Large intestine (tissue), 3 donors: Measurements from ENCODE around the gene TMEM40. TPM values are rescaled to one million over a fixed set of nuclear protein-coding genes. Genes with fewer than 3 reads are reported as not detected.

Source experiments
- DNase-seq, 2 donors: peaks; one replicate each; pipeline versions ENCODE4 v3.0.0 to v3.0.0-alpha.2; 2013
- H3K27ac ChIP-seq: one replicate; pipeline ENCODE4 v1.5.1; 2013; ENCODE audit warnings: low read length
- H3K27me3 ChIP-seq: 2 replicates; pipeline ENCODE4 v1.6.1; 2013; ENCODE audit warnings: low read length; ENCODE audit not compliant: control insufficient read depth, insufficient read depth
- H3K36me3 ChIP-seq: 2 replicates; pipeline ENCODE4 v1.6.1; 2013; ENCODE audit warnings: low read length; ENCODE audit not compliant: control insufficient read depth, insufficient read depth
- H3K4me1 ChIP-seq: one replicate; pipeline ENCODE4 v1.6.1; 2013; ENCODE audit warnings: low read length; ENCODE audit not compliant: control insufficient read depth, insufficient read depth
- H3K4me3 ChIP-seq: one replicate; pipeline ENCODE4 v1.5.1; 2013; ENCODE audit warnings: low read length
- H3K9me3 ChIP-seq: one replicate; pipeline ENCODE4 v1.6.1; 2013; ENCODE audit warnings: mild to moderate bottlenecking, low read depth, low read length, moderate library complexity; ENCODE audit not compliant: control insufficient read depth
- WGBS: methylation state at CpG from one replicate; pipeline ENCODE4 v1.1.5; 2013; ENCODE audit warnings: low lambda C conversion rate; ENCODE audit not compliant: insufficient coverage; 5-methylcytosine and 5-hydroxymethylcytosine counted together
- polyA plus RNA-seq: library from polyadenylated mRNA; unstranded; fragments of 120-200 nt; gene quantifications from one replicate; pipeline ENCODE4 v1.2.1, GENCODE V29; 2013

The TMEM40 gene
- polyA plus RNA-seq, 1 donor = 0.10 TPM

DNA sequence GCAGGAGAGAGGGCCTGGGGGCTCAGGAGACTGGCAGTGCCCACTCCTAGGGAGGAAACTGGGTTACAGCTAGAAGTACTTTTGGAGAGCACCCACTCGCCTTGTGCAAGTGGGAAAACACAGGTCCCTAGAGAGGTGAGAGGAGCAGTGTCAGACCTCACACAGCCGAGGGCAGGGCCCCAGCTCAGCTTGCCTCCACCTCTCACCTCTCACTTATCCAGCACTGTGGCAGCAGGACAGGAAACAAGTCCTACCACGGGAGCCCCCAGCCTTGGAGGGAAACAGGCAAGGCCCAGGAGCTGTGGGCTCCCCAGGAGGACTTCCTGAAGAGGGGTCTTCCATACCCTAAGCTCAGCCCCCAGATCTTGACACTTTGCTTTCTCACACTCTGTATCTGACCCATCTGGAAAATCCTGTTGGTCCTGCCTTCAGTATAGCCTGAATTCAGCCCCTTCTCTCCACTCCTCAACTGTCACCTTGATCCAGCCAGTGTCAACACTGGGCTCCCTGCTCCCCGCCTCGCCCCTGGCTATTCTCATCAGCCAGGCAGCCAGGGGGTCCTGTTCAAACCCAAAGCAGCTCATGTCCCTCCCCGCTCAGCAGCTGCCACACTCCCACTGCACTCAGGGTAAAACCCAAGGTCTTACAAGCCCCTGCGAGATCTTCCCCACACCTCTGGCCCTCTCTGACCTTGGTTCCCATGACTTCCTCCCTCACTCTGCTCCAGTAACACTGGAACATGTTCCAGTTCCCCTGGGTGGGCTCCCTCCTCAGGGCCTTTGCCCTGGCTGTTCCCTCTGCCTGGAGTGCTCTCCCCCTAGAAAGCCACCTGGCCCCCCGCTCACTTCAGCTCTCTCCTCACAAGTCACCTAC is 870 bp upstream of the TMEM40 start:
- no CpG with 5 or more reads among the region's 8 CpGs for WGBS
- DNase-seq = no peak

DNA sequence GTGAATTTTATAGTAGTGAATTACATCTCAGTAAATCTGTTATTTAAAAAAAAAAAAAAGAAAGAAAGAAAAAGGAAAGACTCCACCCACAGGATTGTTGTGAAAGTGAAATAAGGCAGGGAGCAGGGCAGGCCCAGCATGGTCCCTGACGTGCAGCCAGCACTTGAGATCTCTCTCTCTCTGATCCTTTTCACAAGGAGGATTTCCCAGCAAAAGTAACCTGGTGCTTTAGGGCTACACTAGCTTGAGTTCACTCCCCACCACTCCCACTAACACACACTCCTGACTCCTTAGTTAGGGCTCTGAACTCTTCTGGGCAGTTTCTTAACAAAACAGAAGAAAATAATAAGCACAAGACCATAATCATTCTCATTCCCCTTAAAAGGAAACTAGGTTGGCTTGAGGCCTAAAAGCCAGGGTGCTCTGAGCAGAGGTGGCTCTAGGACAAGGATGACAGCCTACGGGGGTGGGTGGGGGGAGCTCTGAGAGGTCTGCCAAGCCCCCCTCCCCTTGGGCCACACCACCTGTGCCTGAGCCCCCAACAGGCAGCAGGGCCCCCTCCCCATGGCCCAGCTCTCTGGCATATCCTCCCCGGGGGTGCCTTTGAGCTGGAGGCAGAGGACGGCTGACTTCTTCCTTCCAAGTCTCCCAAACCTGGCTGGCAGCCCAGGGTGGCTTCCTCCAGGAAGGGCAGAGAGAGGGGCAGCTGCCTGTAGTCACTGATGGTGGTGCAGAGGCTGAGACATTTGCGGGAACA is 856 bp downstream of the TMEM40 start:
- Histone ChIP-seq H3K27me3 (no peaks in the 10 kb centered on the region), H3K4me3 (no peak overlapping the region), H3K36me3 (no peaks in the 10 kb centered on the region), H3K4me1 (no peaks in the 10 kb centered on the region), H3K27ac (no peak overlapping the region), H3K9me3 (no peaks in the 10 kb centered on the region)
- peak in 1 of 2 donors; percentile 32 for DNase-seq
- no CpG with 5 or more reads among the region's 5 CpGs for WGBS

More for the DNA sequence above, 870 bp upstream of the TMEM40 start:
- no peaks in the 10 kb centered on the region for H3K36me3 ChIP-seq
- H3K4me3 ChIP-seq = no peak overlapping the region
- no peaks in the 10 kb centered on the region for H3K27me3 ChIP-seq
- no peak overlapping the region for H3K27ac ChIP-seq
- H3K4me1 ChIP-seq = no peaks in the 10 kb centered on the region
- H3K9me3 ChIP-seq = no peaks in the 10 kb centered on the region

DNA sequence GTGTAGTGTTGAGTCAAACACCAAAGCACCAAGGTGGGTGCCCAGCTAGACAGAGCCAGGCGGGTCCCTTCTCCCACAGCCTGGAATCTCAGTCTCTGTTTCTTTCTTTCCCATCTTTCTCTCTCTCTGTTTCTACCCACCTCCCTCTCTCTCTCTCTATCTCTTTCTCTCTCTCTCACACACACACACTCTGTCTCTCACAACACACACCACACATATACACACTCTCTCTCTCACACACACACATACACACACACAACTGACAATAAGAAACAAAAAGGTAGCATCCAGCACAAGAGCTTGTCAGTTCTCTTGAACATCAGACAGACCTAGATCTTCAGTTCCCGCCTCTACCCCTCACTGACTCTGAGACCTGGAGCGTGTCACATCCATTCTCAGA is 2.4 kb downstream of the TMEM40 start:
- WGBS = 80% methylated on average over 1 of the region's 3 CpGs
- Histone ChIP-seq H3K4me3 (no peak overlapping the region), H3K36me3 (no peaks in the 10 kb centered on the region), H3K27me3 (no peaks in the 10 kb centered on the region), H3K9me3 (no peaks in the 10 kb centered on the region), H3K27ac (no peak overlapping the region), H3K4me1 (no peaks in the 10 kb centered on the region)
- no peak for DNase-seq

DNA sequence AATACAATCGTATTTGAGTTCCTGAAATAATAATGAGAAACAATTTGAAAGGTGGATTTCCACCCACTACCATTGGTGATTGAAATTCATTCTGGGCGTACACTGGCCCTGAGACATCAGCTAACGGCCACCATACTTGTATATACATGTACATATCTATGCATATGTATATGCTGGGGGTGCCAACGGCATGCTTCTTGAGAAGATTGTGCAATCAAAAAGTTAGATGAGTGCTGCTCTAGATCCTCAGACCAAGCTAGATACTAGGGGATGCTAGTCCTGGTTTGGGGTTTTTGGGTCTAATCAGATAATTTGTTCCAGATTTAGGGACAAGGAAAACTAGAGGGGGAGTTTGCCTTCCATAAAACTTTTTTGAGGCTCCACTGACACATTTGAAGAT is 2.9 kb downstream of the TMEM40 start:
- no peaks in the 10 kb centered on the region for H3K36me3 ChIP-seq
- no peaks in the 10 kb centered on the region for H3K27me3 ChIP-seq
- no peak overlapping the region for H3K27ac ChIP-seq
- 83% methylated on average over 1 of the region's 4 CpGs for WGBS
- H3K9me3 ChIP-seq = no peaks in the 10 kb centered on the region
- no peak overlapping the region for H3K4me3 ChIP-seq
- no peaks in the 10 kb centered on the region for H3K4me1 ChIP-seq
- no peak for DNase-seq

DNA sequence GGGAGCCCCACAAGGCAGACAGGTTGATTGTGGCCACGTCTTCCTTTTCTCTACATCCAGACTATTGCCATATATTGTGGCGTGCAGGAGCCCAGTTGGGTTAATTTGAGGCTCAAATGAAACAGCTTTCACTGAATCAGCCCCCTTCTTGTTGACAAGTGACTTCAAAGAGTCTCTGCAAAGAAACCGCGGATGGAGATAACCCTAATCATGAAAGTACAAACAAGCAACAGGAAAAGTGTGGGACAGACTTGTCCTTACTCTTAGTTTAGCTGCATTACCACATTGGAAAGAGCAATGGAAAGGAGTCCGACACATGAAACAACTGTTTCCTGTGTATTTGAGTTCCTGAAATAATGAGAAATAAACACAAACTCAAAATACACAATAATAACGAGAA is 3.3 kb downstream of the TMEM40 start:
- WGBS = 0% methylated on average over 1 of the region's 6 CpGs
- Histone ChIP-seq H3K27ac (no peak overlapping the region), H3K9me3 (no peaks in the 10 kb centered on the region), H3K4me1 (no peaks in the 10 kb centered on the region), H3K36me3 (no peaks in the 10 kb centered on the region), H3K27me3 (no peaks in the 10 kb centered on the region), H3K4me3 (no peak overlapping the region)
- no peak for DNase-seq

DNA sequence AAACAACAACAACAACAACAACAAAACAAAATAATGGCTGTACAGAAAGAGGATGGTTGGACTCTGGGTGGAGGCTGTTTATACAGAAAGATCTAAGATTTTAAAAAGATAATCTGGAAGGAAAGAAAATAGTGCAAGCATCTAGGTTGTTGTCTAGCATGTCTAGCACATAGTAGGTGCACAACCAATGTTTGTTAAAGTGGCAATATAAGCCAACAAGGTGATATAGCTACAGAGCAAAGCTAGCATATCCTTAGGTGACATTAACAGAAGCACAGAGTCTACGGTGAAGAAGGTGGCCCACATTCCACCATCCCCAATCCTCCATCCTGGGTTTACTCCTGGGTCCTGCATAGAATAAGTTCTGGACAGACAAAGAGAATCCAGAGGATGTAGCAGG is 4.7 kb downstream of the TMEM40 start:
- no peak overlapping the region for H3K4me3 ChIP-seq
- H3K27me3 ChIP-seq = no peaks in the 10 kb centered on the region
- H3K9me3 ChIP-seq = no peaks in the 10 kb centered on the region
- no peak for DNase-seq
- no CpG with 5 or more reads among the region's 1 CpG for WGBS
- H3K4me1 ChIP-seq = no peaks in the 10 kb centered on the region
- no peak overlapping the region for H3K27ac ChIP-seq
- H3K36me3 ChIP-seq = no peaks in the 10 kb centered on the region

DNA sequence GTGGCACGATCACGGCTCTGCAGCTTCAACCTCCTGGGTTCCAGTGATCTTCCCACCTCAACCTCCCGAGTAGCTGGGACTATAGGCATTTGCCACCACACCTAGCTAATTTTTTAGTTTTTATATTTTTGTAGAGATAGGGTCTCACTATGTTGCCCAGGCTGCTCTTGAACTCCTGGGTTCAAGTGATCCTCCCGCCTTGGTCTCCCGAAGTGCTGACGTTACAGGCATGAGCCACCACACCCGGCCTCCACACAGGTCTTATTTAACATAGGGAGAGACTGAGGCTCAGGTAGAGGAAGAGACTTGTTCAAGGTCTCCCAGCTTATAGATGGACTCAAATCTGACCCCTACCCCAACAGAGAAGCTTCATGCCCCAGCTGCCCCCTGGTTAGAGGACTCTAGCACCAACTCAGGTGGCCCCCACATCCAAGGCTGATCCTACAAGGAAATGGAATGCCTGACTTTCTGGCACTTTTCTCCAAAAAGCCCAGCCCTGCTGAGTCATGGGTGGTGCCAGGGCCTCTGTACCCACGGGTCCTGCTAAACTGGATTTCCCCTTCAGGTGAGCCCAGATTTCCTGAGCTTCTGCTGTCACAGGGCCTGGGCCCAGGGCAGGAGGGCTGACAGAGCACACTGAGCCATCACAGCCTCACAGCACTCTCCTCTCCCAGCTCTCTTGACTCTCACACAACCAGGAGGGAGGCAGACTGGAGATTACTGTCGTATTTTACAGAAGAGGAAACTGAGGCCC is 5.6 kb downstream of the TMEM40 start:
- no peak for DNase-seq
- H3K27me3 ChIP-seq = no peaks in the 10 kb centered on the region
- no peak overlapping the region for H3K4me3 ChIP-seq
- H3K9me3 ChIP-seq = no peaks in the 10 kb centered on the region
- WGBS = no CpG with 5 or more reads among the region's 9 CpGs
- no peaks in the 10 kb centered on the region for H3K4me1 ChIP-seq
- H3K36me3 ChIP-seq = no peaks in the 10 kb centered on the region
- no peak overlapping the region for H3K27ac ChIP-seq

DNA sequence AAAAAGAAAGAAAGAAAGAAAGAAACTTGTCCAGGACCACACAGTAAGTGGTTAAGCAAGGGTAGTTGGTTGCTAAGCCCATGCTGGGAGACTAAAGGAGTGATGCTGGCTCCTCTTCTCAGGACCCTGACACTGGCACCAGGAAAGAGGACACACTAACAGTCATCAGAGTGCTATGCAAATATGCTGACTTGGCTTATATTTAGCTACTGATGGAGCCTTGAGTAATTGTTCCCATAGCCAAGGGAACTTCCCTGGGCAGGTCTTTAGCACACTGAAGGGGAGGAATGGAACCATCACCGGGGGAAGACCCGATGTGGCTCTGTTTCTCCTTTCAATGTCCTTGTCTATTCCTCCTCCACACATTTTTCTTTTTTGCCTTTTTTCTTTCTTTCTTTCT is 6.2 kb downstream of the TMEM40 start:
- H3K27ac ChIP-seq = no peak overlapping the region
- H3K4me3 ChIP-seq = no peak overlapping the region
- no peak for DNase-seq
- H3K27me3 ChIP-seq = no peaks in the 10 kb centered on the region
- H3K4me1 ChIP-seq = no peaks in the 10 kb centered on the region
- H3K9me3 ChIP-seq = no peaks in the 10 kb centered on the region
- no peaks in the 10 kb centered on the region for H3K36me3 ChIP-seq
- WGBS = no CpG with 5 or more reads among the region's 2 CpGs

DNA sequence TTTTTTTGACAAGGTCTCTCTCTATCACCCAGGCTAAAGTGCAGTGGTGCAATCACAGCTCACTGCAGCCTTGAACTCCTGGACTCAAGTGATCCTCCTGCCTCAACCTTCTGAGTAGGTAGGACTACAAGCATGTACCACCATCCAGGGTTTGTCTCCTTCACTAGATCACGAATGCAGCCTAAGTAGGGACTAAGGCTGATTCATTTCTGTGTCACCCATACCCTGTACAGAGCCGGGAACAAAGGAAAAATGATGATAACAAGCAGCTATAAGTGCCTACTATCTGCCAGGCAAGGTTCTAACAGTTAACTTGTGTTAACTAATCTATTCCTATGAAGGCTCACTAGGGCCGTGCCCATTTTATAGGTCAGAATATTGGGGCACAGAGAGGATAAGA is 7.0 kb downstream of the TMEM40 start:
- Histone ChIP-seq H3K27ac (no peak overlapping the region), H3K4me3 (no peak overlapping the region), H3K36me3 (no peaks in the 10 kb centered on the region), H3K9me3 (no peaks in the 10 kb centered on the region), H3K27me3 (no peaks in the 10 kb centered on the region), H3K4me1 (no peaks in the 10 kb centered on the region)
- DNase-seq = no peak
- WGBS = no CpG with 5 or more reads among the region's 3 CpGs

DNA sequence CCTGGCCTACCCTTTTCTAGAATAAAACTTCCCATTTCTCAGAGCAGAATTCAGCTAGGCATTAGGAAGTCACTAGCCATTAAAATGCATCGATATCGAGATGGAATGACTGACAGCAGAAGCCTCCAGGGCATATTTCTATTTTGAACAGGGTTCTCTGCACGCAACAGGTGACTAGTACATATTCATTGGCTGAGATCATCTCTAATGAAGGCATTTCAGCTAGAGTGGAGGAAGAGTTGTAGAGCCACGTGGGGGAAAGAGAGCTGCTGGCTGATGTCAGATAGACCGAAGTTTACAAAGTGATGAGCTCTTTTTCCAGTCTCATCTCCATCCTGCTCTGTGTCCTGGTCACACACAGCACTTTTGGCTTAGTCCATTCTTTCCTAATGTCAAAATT is 7.5 kb downstream of the TMEM40 start:
- no peaks in the 10 kb centered on the region for H3K27me3 ChIP-seq
- H3K4me3 ChIP-seq = no peak overlapping the region
- no peaks in the 10 kb centered on the region for H3K36me3 ChIP-seq
- H3K4me1 ChIP-seq = no peaks in the 10 kb centered on the region
- no peak for DNase-seq
- no peaks in the 10 kb centered on the region for H3K9me3 ChIP-seq
- WGBS = no CpG with 5 or more reads among the region's 5 CpGs
- H3K27ac ChIP-seq = no peak overlapping the region
